Germinal center (tissue), 1 donor: Measurements from ENCODE around the gene UQCRQ.

Experiments used
- DNase-seq: peaks from one replicate; pipeline ENCODE4 v3.0.0; 2012; ENCODE audit warnings: mixed read lengths, low spot score

The UQCRQ gene

GRCh38 chr5:132915681-132916080 lies 49.2 kb downstream of the UQCRQ start:
- no peak for DNase-seq

- DNase-seq = no peak
Observed at GRCh38 chr5:132916086-132916485, 49.6 kb downstream of the UQCRQ start.
